IPS-20b (cell line): ENCODE data around the gene NPHP3.
"Not testable (repeated sequence)": the region's sequence is repeated elsewhere in the genome, so short reads cannot be mapped to it uniquely, and the experiment has no call there.

ENCODE experiments used
- H3K27ac ChIP-seq: one replicate; pipeline ENCODE4 v1.5.1; 2013; ENCODE audit warnings: low read length
- H3K27me3 ChIP-seq: 2 replicates; pipeline ENCODE4 v1.6.1; 2013; ENCODE audit warnings: mild to moderate bottlenecking, low read length, inconsistent platforms; ENCODE audit not compliant: insufficient read depth
- H3K36me3 ChIP-seq: 2 replicates; pipeline ENCODE4 v1.6.1; 2013; ENCODE audit warnings: low read depth, mild to moderate bottlenecking, inconsistent platforms, low read length, moderate library complexity; ENCODE audit not compliant: insufficient read depth
- H3K4me1 ChIP-seq: 2 replicates; pipeline ENCODE4 v1.6.1; 2013; ENCODE audit warnings: mild to moderate bottlenecking, control low read depth, inconsistent platforms, low read length, moderate library complexity; ENCODE audit not compliant: insufficient read depth
- H3K4me3 ChIP-seq: 2 replicates; pipeline ENCODE4 v1.5.1; 2013; ENCODE audit warnings: mild to moderate bottlenecking, low read length, inconsistent platforms
- H3K9ac ChIP-seq: 2 replicates; pipeline ENCODE4 v1.6.1; 2013; ENCODE audit warnings: low read depth, mild to moderate bottlenecking, inconsistent platforms, low read length, moderate library complexity
- H3K9me3 ChIP-seq: 2 replicates; pipeline ENCODE4 v1.6.1; 2013; ENCODE audit warnings: mild to moderate bottlenecking, low read depth, low read length, inconsistent platforms; ENCODE audit not compliant: insufficient read depth

The NPHP3 gene

GRCh38 chr3:132655471-132655870, 66.7 kb downstream of the NPHP3 start:
- H3K27ac ChIP-seq: no peak overlapping the region
- no peaks in the 10 kb centered on the region for H3K27me3 ChIP-seq
- no peaks in the 10 kb centered on the region for H3K9me3 ChIP-seq
- H3K4me3 ChIP-seq: no peak overlapping the region
- no peak overlapping the region for H3K9ac ChIP-seq
- no peaks in the 10 kb centered on the region for H3K4me1 ChIP-seq
- H3K36me3 ChIP-seq: no peaks in the 10 kb centered on the region

GRCh38 chr3:132654721-132655120, 67.5 kb downstream of the NPHP3 start:
- Histone ChIP-seq H3K9ac (no peak overlapping the region), H3K9me3 (no peaks in the 10 kb centered on the region), H3K4me3 (no peak overlapping the region), H3K4me1 (no peaks in the 10 kb centered on the region), H3K27ac (no peak overlapping the region), H3K36me3 (no peaks in the 10 kb centered on the region), H3K27me3 (no peaks in the 10 kb centered on the region)

GRCh38 chr3:132654190-132654589, 68.0 kb downstream of the NPHP3 start:
- H3K27me3 ChIP-seq: no peaks in the 10 kb centered on the region
- H3K36me3 ChIP-seq: no peaks in the 10 kb centered on the region
- no peaks in the 10 kb centered on the region for H3K4me1 ChIP-seq
- H3K9me3 ChIP-seq: no peaks in the 10 kb centered on the region
- no peak overlapping the region for H3K4me3 ChIP-seq
- H3K27ac ChIP-seq: no peak overlapping the region
- H3K9ac ChIP-seq: no peak overlapping the region

GRCh38 chr3:132652640-132653270, 69.5 kb downstream of the NPHP3 start:
- H3K36me3 ChIP-seq: no peaks in the 10 kb centered on the region
- no peaks in the 10 kb centered on the region for H3K9me3 ChIP-seq
- no peaks in the 10 kb centered on the region for H3K4me1 ChIP-seq
- H3K9ac ChIP-seq: no peak overlapping the region
- no peak overlapping the region for H3K27ac ChIP-seq
- no peaks in the 10 kb centered on the region for H3K27me3 ChIP-seq
- no peak overlapping the region for H3K4me3 ChIP-seq

- H3K36me3 ChIP-seq: no peaks in the 10 kb centered on the region
- H3K4me3 ChIP-seq: no peak overlapping the region
- no peaks in the 10 kb centered on the region for H3K27me3 ChIP-seq
- H3K9me3 ChIP-seq: no peaks in the 10 kb centered on the region
- H3K9ac ChIP-seq: no peak overlapping the region
- no peak overlapping the region for H3K27ac ChIP-seq
- no peaks in the 10 kb centered on the region for H3K4me1 ChIP-seq
Observed at GRCh38 chr3:132650153-132650552, 72.1 kb downstream of the NPHP3 start.

GRCh38 chr3:132645058-132645457, 77.2 kb downstream of the NPHP3 start:
- Histone ChIP-seq H3K27ac (no peak overlapping the region), H3K36me3 (no peaks in the 10 kb centered on the region), H3K4me1 (no peaks in the 10 kb centered on the region), H3K27me3 (no peaks in the 10 kb centered on the region), H3K9ac (no peak overlapping the region), H3K9me3 (no peaks in the 10 kb centered on the region), H3K4me3 (no peak overlapping the region)

- Histone ChIP-seq H3K27ac (no peak overlapping the region), H3K9me3 (no peaks in the 10 kb centered on the region), H3K27me3 (no peaks in the 10 kb centered on the region), H3K36me3 (peaks cover 9% of the 10 kb centered on the region; the same call in 1 of the 2 replicates), H3K4me3 (no peak overlapping the region), H3K4me1 (no peaks in the 10 kb centered on the region), H3K9ac (no peak overlapping the region)
Observed at GRCh38 chr3:132643366-132643765, 78.8 kb downstream of the NPHP3 start.

- H3K36me3 ChIP-seq: peaks cover 9% of the 10 kb centered on the region; the same call in 1 of the 2 replicates
- no peaks in the 10 kb centered on the region for H3K27me3 ChIP-seq
- no peak overlapping the region for H3K9ac ChIP-seq
- H3K27ac ChIP-seq: no peak overlapping the region
- no peaks in the 10 kb centered on the region for H3K9me3 ChIP-seq
- H3K4me3 ChIP-seq: no peak overlapping the region
- H3K4me1 ChIP-seq: no peaks in the 10 kb centered on the region
Observed at GRCh38 chr3:132642539-132642847, 79.7 kb downstream of the NPHP3 start.

GRCh38 chr3:132641837-132642538, 80.2 kb downstream of the NPHP3 start:
- no peak overlapping the region for H3K4me3 ChIP-seq
- no peaks in the 10 kb centered on the region for H3K27me3 ChIP-seq
- H3K27ac ChIP-seq: no peak overlapping the region
- peaks cover 9% of the 10 kb centered on the region; the same call in 1 of the 2 replicates for H3K36me3 ChIP-seq
- no peaks in the 10 kb centered on the region for H3K9me3 ChIP-seq
- no peak overlapping the region for H3K9ac ChIP-seq
- H3K4me1 ChIP-seq: no peaks in the 10 kb centered on the region; the same call in 1 of the 2 replicates

GRCh38 chr3:132641427-132641826, 80.8 kb downstream of the NPHP3 start:
- not testable (repeated sequence) for H3K36me3 ChIP-seq, H3K9ac ChIP-seq, H3K27me3 ChIP-seq, H3K27ac ChIP-seq, H3K4me1 ChIP-seq, H3K9me3 ChIP-seq, H3K4me3 ChIP-seq

GRCh38 chr3:132638706-132639105, 83.5 kb downstream of the NPHP3 start:
- H3K9ac ChIP-seq: no peak overlapping the region
- no peaks in the 10 kb centered on the region for H3K9me3 ChIP-seq
- no peaks in the 10 kb centered on the region; the same call in 1 of the 2 replicates for H3K4me1 ChIP-seq
- H3K27me3 ChIP-seq: no peaks in the 10 kb centered on the region
- H3K4me3 ChIP-seq: no peak overlapping the region
- no peak overlapping the region for H3K27ac ChIP-seq
- H3K36me3 ChIP-seq: peaks cover 9% of the 10 kb centered on the region; the same call in 1 of the 2 replicates

GRCh38 chr3:132637590-132637989, 84.6 kb downstream of the NPHP3 start:
- no peak overlapping the region for H3K9ac ChIP-seq
- peaks cover 9% of the 10 kb centered on the region; the same call in 1 of the 2 replicates for H3K36me3 ChIP-seq
- no peak overlapping the region for H3K4me3 ChIP-seq
- no peaks in the 10 kb centered on the region for H3K9me3 ChIP-seq
- no peak overlapping the region for H3K27ac ChIP-seq
- H3K27me3 ChIP-seq: no peaks in the 10 kb centered on the region
- no peaks in the 10 kb centered on the region; the same call in 1 of the 2 replicates for H3K4me1 ChIP-seq
